ENCODE data around the gene TMEM59.
"Not testable (repeated sequence)": the region's sequence is repeated elsewhere in the genome, so short reads cannot be mapped to it uniquely, and the experiment has no call there.

Gene TMEM59

GRCh38 chr1:54052934-54053744 lies at the start of gene TMEM59, which contains the start of gene TCEANC2:
Gene TMEM59 (minus strand): TSS chr1:54053204. CDS start chr1:54053188, 16 bp downstream.
Gene TCEANC2 (plus strand): TSS chr1:54053608. CDS start chr1:54054423, 815 bp downstream.
- peak; percentile 94 for DNase-seq (ENCODE audit: low spot score)

- no peak for DNase-seq (ENCODE audit: low spot score)
Measured at GRCh38 chr1:54100500-54100899, 47.5 kb upstream of the TMEM59 start.

GRCh38 chr1:54099061-54099610 lies 46.1 kb upstream of the TMEM59 start:
- DNase-seq (ENCODE audit: low spot score), result no peak

GRCh38 chr1:54096877-54097240 lies 43.9 kb upstream of the TMEM59 start:
- DNase-seq (ENCODE audit: low spot score), result no peak

GRCh38 chr1:54096227-54096876 lies 43.3 kb upstream of the TMEM59 start:
- no peak for DNase-seq (ENCODE audit: low spot score)

- DNase-seq (ENCODE audit: low spot score), result no peak
Measured at GRCh38 chr1:54095546-54096226, 42.7 kb upstream of the TMEM59 start.

- not testable (repeated sequence) for DNase-seq (ENCODE audit: low spot score)
Measured at GRCh38 chr1:54094730-54095105, 41.7 kb upstream of the TMEM59 start.

- DNase-seq (ENCODE audit: low spot score), result no peak
Measured at GRCh38 chr1:54094001-54094729, 41.2 kb upstream of the TMEM59 start.

- no peak for DNase-seq (ENCODE audit: low spot score)
Measured at GRCh38 chr1:54091666-54092065, 38.7 kb upstream of the TMEM59 start.

- DNase-seq (ENCODE audit: low spot score), result no peak
Measured at GRCh38 chr1:54088385-54088784, 35.4 kb upstream of the TMEM59 start.

GRCh38 chr1:54086754-54087153 lies 33.8 kb upstream of the TMEM59 start:
- no peak for DNase-seq (ENCODE audit: low spot score)

GRCh38 chr1:54084794-54085193 lies 31.8 kb upstream of the TMEM59 start:
- no peak for DNase-seq (ENCODE audit: low spot score)

GRCh38 chr1:54081306-54082270 lies 28.6 kb upstream of the TMEM59 start:
- peak; percentile 89 for DNase-seq (ENCODE audit: low spot score)

- no peak for DNase-seq (ENCODE audit: low spot score)
Measured at GRCh38 chr1:54080598-54081049, 27.6 kb upstream of the TMEM59 start.

GRCh38 chr1:54077359-54077758 lies 24.4 kb upstream of the TMEM59 start:
- DNase-seq (ENCODE audit: low spot score), result no peak

- DNase-seq (ENCODE audit: low spot score), result peak; percentile 64
Measured at GRCh38 chr1:54070171-54070837, 17.3 kb upstream of the TMEM59 start.

- DNase-seq (ENCODE audit: low spot score), result peak; percentile 10
Measured at GRCh38 chr1:54069791-54070170, 16.8 kb upstream of the TMEM59 start.

- DNase-seq (ENCODE audit: low spot score), result no peak
Measured at GRCh38 chr1:54064299-54064698, 11.3 kb upstream of the TMEM59 start.

- no peak for DNase-seq (ENCODE audit: low spot score)
Measured at GRCh38 chr1:54054438-54054749, 1.4 kb upstream of the TMEM59 start.

- no peak for DNase-seq (ENCODE audit: low spot score)
Measured at GRCh38 chr1:54053745-54054437, 887 bp upstream of the TMEM59 start.

All from iPS-NIHi11 (cell line).